Inflammatory macrophage (primary cell): ENCODE data around the gene MICU1.
"Not testable (repeated sequence)": the region's sequence is repeated elsewhere in the genome, so short reads cannot be mapped to it uniquely, and the experiment has no call there.

Experiments
- DNase-seq, 2 donors: peaks; one replicate each; pipeline ENCODE4 v3.0.0-alpha.2; 2020 to 2022
- total RNA-seq, 18 experiments: gene quantifications; one replicate each; lab custom pipeline; 2026; ENCODE audit warnings: mixed read lengths in 6 of 18, inconsistent platforms in 2 of 18; lab: John Stamatoyannopoulos, UW

MICU1 gene, protein sequence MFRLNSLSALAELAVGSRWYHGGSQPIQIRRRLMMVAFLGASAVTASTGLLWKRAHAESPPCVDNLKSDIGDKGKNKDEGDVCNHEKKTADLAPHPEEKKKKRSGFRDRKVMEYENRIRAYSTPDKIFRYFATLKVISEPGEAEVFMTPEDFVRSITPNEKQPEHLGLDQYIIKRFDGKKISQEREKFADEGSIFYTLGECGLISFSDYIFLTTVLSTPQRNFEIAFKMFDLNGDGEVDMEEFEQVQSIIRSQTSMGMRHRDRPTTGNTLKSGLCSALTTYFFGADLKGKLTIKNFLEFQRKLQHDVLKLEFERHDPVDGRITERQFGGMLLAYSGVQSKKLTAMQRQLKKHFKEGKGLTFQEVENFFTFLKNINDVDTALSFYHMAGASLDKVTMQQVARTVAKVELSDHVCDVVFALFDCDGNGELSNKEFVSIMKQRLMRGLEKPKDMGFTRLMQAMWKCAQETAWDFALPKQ
- 42.9 to 103 (median 77.5) reads per million in 18 experiments for total RNA-seq

DNA sequence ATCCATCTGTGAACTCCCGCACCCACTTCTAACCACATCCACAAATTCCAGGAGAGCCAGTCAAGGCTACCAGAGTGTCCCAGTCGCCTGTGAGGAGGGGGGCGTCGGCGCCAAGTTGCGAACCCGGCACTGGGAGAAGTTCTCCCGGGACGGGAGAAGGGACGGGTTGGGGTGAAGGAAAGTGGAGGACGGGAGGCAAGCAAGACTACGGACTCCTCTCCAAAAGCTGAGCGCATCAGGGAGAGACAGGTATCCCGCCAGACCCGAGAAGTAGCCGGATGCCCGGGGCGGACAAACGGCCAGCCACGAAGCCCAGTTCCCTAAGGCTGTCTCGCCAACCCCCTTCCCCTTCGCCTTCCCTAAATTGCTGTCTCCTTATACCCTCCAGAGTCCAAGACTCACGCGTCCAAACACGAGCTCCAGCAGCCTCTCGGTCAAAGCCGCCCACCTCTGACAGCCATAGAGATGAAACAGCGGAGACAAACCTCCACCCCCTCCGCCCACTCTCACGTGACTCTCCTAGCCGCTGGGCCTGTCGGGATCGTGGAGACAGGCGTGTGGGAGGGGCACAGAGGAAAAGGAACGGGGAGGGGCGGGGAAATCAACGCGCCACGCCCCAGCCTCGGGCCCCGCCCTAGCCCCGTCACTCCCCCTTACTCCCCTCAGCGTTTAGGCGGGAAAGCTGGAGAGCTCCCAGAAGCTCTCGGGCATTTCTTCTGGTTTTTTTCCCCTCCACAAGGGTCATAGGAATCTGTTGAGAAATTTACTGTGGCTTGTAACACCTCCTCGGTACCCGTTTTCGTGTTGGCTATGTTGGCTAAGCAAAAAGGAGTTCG lies at the start of gene MICU1:
TSS of gene MICU1 (minus strand) at position 472 of the 836 bp plus-strand sequence. CDS start 59,286 bp downstream, outside the sequence.
- peak; percentile 99 to 100 for DNase-seq

DNA sequence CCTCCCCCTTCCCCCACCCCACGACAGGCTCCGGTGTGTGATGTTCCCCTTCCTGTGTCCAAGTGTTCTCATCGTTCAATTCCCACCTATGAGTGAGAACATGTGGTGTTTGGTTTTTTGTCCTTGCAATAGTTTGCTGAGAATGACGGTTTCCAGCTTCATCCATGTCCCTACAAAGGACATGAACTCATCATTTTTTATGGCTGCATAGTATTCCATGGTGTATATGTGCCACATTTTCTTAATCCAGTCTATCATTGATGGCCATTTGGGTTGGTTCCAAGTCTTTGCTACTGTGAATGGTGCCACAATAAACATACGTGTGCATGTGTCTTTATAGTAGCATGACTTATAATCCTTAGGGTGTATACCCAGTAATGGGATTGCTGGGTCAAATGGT lies 48.3 kb upstream of the MICU1 start:
- DNase-seq, result not testable (repeated sequence)

DNA sequence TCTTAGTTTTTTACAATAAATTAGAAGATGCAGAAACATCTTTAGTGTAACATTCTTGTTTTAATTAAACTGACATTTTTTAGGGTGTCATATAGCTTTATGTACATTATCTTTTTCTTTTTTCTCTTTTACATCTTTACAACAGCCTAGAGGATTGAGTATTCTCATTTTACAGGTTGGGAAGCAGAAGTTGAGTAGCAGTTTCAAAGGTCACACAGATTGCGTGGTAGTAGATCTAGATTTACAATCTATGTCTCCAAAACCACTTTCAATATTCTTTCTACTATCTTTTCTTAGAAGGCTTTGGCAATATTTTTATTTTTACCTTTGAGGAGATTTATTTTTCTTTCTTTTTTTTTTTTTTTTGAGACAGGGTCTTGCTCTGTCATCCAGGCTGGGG lies 47.4 kb upstream of the MICU1 start:
- DNase-seq, result no peak

DNA sequence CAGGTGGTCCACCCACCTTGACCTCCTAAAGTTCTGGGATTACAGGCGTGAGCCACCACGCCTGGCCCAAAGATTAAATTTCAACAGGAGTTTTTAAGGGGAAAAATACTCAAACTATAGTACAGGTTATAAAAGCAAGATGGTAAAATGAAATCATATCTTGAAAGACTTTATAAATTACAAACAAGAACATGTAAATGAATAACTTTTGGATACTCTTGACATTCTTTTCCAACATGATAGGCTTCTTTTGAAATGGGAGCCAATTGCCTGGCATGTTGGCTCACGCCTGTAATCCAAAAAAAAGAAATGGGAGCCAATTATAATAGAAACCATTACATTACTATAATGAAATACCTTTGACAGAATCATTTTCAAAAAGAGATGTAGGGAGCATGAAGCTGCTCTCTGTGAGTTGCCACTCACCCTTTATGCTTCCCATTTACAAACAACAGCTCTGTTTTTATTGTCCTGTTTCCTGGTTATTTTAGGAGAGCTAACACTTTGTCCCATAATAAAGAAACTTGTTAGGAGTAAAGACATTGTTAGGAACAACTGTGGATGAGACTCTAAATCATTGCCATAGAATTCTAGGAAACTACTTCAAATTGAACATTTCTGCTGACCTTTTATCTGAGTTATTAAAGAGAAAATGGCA lies 41.5 kb upstream of the MICU1 start:
- DNase-seq, result no peak

DNA sequence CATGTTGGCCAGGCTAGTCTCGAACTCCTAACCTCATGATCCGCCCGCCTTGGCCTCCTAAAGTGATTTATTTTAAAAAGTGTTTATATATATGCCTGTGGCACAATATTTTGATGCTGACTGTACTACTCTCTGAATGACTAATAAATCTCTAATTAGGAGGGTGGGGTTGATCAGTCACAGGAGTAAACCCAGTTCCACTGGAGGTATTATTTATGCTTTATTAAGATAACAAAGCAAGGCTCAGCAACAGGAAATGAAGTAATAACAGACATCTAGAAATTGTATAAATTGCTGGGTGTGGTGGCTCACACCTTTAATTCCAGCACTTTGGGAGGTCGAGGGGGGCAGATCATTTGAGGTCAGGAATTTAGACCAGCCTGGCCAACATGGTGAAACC lies 40.0 kb upstream of the MICU1 start:
- DNase-seq, result no peak

DNA sequence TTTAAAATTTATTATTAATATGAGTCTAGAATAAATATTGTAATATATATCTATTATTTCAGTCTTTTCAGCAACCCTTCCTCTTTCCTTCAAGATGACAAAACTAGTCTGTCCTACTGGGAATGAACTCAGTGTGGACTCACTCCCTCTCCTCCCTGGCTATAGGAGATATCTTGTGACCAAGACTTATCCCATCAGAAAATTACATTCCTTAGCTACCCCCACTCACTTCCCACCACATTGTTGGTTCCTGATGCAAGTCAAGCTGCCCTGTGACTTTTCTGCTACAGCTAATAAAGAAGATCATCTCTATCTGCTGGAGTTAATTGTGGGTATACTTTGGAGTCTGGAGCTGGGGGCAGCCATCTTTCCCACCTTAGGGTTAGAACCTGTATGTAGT lies 38.1 kb upstream of the MICU1 start:
- DNase-seq, result peak; percentile 48 to 66

DNA sequence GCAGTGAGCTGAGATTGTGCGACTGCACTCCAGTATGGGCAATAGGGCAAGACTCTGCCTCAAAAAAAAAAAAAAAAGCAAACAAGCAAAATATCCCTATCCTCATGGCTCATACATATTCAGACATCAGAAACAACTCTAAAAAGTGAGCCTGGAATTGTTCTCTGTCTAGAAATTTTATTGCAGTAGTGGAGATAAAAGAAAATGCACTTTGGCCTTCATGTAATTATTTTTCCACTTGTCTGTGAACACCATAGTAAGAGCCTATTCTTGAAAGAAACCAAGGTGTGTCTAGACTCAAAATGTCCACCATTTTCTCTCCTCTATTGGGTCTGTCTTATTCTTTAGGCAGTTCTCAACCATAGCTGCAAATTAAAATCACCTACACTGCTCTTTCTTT lies 35.6 kb upstream of the MICU1 start:
- DNase-seq, result no peak

DNA sequence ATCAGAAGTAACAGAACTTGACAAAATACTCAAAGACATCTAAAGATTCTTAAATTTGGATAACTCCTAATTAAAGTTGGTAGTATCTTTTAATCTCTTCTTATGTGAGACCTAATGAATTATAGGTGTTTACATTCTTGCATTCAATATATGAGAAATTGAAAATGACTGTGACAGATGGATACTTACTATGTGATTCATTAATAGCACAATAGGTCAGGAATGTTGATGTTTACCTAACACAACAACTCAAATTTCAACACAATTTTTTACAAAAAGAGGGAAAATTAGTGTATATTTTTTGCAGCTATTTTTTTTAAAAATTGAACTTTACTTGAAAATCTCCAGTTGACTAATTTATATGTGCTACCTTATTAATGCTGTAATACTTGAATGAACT lies 34.3 kb upstream of the MICU1 start:
- DNase-seq, result no peak

DNA sequence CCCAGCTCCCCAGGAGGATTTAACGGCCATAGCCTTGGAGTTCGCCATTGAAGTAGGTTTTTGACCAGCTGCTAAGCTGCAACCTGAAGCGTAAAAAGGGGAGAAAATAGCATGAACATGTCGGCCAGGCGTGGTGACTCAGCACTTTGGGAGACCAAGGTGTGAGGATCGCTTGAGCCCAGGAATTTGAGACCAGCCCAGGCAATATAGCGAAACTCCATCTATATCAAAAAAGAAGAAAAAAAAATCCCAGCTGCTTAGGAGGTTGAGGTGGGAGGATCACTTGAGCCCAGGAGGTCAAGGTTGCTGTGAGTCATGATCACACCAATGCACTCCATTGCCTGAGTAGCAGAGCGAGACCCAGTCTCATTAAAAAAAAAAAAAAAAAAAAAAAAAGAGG lies 33.8 kb upstream of the MICU1 start:
- no peak for DNase-seq

DNA sequence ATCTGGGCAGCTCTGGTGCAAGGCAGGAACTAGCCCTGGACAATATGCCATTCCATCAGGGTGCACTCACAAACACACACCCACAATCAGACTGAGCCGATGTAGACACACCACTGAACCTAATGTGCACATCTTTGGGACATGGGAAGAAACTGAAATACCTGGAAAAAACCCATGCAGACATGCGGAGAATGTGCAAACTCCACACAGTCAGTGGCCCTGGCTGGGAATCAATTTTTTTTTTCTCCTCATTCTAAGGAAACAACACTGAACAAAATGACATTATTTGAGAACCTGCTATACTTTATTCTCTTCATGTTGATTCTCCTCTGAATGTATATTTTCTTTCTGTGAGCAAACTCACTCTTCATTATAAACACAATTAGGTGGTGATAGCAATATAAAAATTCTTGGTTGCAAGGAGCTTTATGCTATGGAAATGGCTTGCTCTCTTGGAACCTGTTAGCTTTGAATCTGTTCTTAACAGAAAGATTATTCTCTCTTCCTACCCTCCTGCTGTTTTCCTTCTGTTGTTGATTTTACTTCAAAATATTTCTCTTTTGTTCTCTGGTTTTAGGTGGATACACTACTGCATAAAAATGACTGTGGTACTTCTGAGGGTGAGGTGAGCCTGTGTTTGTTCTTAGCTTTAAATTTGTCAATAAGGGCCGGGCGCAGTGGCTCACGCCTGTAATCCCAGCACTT lies 33.0 kb upstream of the MICU1 start:
- no peak for DNase-seq

DNA sequence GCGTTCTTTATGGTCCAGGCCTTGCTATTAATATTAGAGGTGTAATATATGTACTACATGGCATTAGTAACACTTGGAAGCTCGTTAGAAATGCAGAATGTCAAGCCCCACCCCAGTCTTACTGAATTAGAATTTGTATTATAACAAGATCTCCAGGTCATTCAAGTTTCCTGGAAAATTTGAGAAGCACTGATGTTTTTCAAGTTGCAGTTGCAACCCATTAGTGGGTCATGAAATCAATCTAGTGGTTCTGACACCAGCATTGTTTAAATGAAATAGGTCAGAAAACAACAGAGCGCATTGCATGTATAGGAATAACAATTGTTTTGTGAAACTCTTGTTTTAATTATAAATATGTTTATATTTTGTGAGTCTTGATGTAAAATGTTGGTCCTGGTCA lies 28.8 kb upstream of the MICU1 start:
- DNase-seq, result no peak

DNA sequence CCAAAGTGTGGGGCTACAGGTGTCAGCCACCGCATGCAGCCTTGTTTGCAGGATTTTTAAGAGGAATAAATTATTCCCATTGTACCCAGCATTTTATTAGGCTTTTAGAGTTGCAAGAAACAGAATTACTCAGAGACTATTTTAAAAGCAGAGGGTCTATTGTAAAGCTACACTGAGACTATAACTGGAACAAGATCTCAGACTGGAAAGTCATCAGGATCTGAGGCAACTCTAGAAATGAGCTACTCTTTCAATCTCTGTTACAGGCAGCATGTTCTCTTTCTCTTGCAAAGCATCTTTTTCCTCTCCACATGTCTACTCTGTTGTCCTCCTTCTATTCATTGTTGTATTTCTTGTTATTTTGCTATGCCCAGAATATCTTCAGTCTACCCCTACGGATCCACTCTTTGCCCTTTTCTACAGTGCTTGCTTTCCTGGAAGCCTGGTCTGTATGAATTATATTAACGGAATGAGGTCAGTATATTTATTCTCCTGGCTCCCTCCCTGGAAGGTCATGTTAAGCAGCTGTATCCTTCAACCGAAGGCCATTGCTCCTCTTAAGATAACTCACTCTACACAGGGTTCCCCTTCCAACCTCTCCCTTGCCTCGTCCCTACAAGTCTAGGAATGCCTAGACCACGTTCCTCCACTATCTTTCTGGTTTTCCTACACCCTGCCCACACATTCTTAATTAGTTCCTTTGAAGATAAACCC lies 27.7 kb upstream of the MICU1 start:
- no peak for DNase-seq

DNA sequence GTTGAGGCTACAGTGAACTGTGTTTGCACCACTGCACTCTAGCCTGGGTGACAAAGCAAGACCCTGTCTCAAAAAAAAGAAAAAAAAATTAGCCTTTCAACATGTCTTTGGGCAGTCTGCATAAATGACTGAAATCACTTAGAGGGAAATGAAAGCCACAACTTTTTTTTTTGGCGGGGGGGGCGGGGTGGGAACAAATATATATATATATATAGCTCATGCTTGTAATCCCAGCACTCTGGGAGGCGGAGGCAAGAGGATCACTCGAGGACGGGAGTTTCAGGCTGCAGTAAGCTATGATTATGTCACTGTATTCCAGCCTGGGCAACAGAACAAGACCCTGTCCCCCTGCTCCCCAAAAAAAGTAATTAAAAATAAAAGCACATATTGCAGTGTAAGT lies 23.4 kb upstream of the MICU1 start:
- peak; percentile 56 to 76 for DNase-seq

DNA sequence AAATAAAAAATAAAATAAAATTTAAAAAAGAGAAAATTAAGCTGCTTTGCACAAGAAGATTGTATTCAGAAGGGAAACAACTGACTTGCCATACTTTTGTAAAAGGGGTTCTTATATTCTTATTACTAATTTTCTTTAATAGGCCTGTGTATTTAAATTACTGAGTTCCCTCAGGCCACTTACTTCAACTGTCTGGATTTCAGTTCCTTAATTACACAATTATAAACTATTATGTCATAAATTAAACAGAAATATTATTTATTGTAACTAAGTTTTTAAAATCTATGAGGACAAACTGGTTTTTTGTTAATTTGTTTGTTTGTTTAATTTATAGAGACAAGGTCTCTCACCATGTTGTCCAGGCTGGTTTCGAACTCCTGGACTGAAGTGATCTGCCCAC lies 22.4 kb upstream of the MICU1 start:
- DNase-seq, result peak in 1 of 2 donors; percentile 42

DNA sequence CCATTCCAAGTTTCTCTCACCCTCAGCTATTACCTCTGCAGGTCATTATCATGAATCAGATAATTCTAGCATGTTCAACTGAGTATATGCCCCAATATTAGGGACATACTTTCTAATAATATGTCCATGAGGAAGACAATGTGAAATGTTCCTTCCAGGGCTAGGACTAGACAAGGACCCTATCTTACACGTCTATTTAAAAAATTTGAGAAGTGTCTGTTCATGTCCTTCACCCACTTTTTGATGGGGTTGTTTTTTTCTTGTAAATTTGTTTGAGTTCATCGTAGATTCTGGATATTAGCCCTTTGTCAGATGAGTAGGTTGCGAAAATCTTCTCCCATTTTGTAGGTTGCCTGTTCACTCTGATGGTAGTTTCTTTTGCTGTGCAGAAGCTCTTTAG lies 21.1 kb upstream of the MICU1 start:
- DNase-seq, result not testable (repeated sequence)

DNA sequence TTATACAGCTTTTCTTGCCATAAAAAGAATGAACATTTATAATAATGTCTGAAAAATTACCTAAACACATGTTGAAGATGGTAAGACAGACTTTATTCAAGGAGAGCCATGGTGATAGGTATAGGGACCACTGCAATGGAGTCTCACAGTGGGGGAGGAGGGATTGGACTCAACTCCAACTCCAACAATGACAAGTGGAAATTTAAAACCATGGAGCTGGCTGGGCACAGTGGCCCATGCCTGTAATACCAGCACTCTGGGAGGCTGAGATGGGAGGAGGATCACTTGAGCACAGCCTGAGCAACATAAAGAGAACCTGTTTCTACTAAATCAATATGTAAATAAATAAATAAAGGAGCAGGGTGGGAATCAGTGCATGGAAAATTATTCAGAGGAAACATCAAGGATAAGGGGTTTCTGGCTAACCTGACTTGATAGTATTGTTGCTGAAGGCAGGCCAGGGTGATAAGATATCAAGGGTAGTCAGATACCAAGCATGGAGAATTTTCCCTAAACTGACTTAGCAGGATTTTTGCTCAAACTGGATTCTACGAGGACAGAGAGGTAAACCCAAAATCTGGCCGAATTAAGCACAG lies 19.5 kb upstream of the MICU1 start:
- DNase-seq, result no peak

DNA sequence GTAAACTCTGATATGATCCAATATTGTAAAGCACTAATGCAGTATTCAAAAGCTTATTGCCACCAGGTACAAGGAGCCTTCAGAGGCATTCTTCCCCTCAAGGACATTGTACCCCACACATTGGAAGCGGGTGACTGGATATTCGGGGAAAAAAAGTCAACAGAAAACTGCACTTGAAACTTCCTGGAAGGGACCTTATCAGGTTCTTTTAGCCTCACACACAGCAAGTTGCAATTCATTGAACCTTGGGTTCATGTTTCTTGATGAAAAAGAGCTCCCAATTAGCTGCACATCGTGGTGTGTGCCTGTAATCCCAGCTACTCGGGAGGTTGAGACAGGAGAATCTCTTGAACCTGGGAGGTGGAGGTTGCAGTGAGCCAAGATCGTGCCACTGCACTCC lies 16.4 kb upstream of the MICU1 start:
- no peak for DNase-seq

DNA sequence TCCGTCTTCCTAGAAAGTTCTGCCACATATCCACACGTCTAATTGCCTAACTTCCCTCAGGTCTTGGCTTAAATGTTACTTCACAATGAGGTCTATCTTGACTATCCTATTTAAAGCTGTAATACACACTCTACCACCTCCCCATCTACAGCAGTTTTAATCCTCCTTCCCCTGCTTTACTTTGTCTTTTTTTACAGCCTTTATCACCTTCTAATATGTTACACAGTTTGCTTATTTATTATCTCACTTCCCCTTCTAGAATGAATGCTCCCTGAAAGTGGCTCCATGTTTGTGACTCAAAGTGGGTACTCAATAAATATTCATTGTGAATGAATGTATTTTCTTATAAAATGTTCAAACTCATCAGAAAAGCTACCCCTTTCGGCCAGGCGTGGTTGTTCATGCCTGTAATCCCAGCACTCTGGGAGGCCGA lies 13.6 kb upstream of the MICU1 start:
- peak; percentile 55 to 70 for DNase-seq

DNA sequence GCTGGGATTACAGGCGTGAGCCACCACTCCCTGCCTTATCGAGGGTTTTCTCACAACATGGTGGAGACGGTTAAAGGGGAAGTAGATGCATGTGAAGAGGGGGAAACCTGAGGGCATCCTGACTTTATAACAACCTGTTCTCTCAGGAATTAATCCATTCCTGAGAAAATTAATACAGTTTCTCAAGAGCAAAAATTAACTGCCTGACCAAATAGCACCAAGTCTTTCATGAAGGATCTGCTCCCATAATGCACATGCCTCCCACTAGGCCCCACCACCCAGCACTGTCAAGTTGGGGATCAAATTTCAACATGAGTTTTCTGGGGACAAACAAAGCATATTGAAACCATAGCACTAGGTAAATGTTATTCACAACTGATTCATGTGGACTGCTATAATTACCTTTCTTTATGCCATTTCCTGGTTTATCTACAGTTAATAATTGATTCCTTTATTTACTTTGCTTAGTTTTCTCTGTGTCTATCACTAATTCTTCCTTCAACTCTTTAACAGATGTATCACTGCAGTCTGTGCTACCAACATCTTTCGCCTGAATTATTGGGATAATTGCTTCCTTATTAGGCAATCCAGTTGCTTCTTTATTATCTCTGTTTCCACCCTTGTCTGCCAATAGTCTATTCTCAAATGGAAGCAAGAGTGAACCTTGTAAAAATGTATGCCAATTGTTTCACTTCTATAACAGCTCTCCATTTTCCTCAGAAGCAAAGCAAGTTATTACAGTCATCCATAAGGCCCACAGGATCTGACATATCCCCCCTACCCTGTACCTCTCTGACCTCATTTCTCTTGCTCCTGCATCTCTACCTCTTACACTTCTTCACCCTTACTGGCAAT lies 12.9 kb upstream of the MICU1 start:
- peak in 1 of 2 donors; percentile 21 for DNase-seq

DNA sequence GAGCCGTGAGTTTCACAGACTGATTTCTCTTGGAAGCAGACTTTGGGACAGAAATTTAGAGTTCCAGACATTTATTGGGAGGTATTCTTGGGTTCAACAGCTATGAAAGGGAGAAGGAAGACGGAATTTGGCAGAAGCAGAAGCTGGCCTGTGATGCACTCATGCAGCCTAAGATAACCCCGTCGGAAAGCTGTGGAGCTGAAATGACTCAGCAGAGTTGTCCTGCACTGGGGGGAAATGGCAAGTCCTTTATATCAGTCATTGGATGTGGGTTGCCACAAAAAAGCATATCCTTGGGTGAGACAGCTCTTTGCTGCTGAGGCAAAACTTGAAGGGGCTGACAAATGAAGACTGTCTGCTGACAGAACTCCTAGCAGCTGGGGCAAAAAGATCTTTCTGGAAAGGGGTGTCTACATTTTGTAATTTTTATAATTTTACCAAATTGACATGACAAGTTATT lies 11.5 kb upstream of the MICU1 start:
- peak; percentile 93 to 95 for DNase-seq
